HepG2 (cell line): Measurements from ENCODE around the gene AK2. TPM values are rescaled to one million over a fixed set of nuclear protein-coding genes. Genes with fewer than 3 reads are reported as not detected.

Experiments used
- AKNA ChIP-seq: sonication (generic); formaldehyde crosslinking; IDR thresholded peaks from 2 replicates; pipeline ENCODE4 v1.4.0; 2020; ENCODE audit warnings: missing genetic modification reagents, borderline replicate concordance
- CTCF ChIP-seq: sonication (generic); formaldehyde crosslinking; IDR thresholded peaks from 2 replicates; pipeline ENCODE4 v1.5.0; 2020; ENCODE audit warnings: mild to moderate bottlenecking, missing genetic modification reagents, moderate library complexity
- DNMT1 ChIP-seq: sonication (generic); formaldehyde crosslinking; IDR thresholded peaks from 2 replicates; pipeline ENCODE4 v1.5.1; 2020; ENCODE audit warnings: mild to moderate bottlenecking, missing genetic modification reagents
- EP300 ChIP-seq, 3 experiments: sonication (generic) in 1 of 3; formaldehyde crosslinking in 1 of 3; IDR thresholded peaks; 2 replicates each; pipeline versions ENCODE4 v1.5.1 to v1.6.1; 2011 to 2020; ENCODE audit warnings: low read depth in 2 of 3, low read length in 2 of 3, borderline replicate concordance in 1 of 3, improper control_type of control experiment in 1 of 3, mild to moderate bottlenecking in 1 of 3, missing genetic modification reagents in 1 of 3, moderate library complexity in 1 of 3
- KLF13 ChIP-seq: sonication (generic); formaldehyde crosslinking; IDR thresholded peaks from 2 replicates; pipeline ENCODE4 v1.4.0; 2020; ENCODE audit warnings: mild to moderate bottlenecking, missing genetic modification reagents
- NKX3-1 ChIP-seq: sonication (generic); formaldehyde crosslinking; IDR thresholded peaks from 2 replicates; pipeline ENCODE4 v1.5.0; 2020; ENCODE audit warnings: missing genetic modification reagents
- PBX3 ChIP-seq: sonication (generic); formaldehyde crosslinking; IDR thresholded peaks from 2 replicates; pipeline ENCODE4 v1.8.1; 2023; ENCODE audit warnings: missing genetic modification reagents, inconsistent platforms, borderline replicate concordance
- RARA ChIP-seq: IDR thresholded peaks from 2 replicates; pipeline ENCODE4 v1.6.1; 2016; ENCODE audit warnings: missing genetic modification reagents, missing compliant biosample characterization
- ZEB1 ChIP-seq: IDR thresholded peaks from 2 replicates; pipeline ENCODE4 v1.6.1; 2012; ENCODE audit warnings: mild to moderate bottlenecking, low read depth, inconsistent platforms; ENCODE audit not compliant: insufficient replicate concordance
- ZNF136 ChIP-seq: sonication (generic); formaldehyde crosslinking; IDR thresholded peaks from 2 replicates; pipeline ENCODE4 v1.8.1; 2022; ENCODE audit warnings: low read depth, mild to moderate bottlenecking, moderate library complexity, missing genetic modification reagents
- ZNF143 ChIP-seq: sonication (generic); formaldehyde crosslinking; IDR thresholded peaks from 2 replicates; pipeline ENCODE4 v1.4.0; 2020; ENCODE audit warnings: missing genetic modification reagents
- ZNF335 ChIP-seq: sonication (generic); formaldehyde crosslinking; IDR thresholded peaks from 2 replicates; pipeline ENCODE4 v1.4.0; 2020; ENCODE audit warnings: missing genetic modification reagents
- ZNF749 ChIP-seq: sonication (generic); formaldehyde crosslinking; IDR thresholded peaks from 2 replicates; pipeline ENCODE4 v1.8.0; 2022; ENCODE audit warnings: mild to moderate bottlenecking, missing genetic modification reagents, moderate library complexity, borderline replicate concordance
- polyA plus RNA-seq, 8 experiments: library from polyadenylated mRNA; depleted of rRNA in 3 of 8; stranded (reverse) in 7 of 8; unstranded in 1 of 8; fragments of >200 nt; fragmentation: Illumina TruSeq in 4 of 8; extraction: Trizol in 4 of 8; gene quantifications; 2 replicates each; pipeline versions ENCODE4 v1.2.1 to v1.2.3, GENCODE V29; 2011 to 2016; ENCODE audit warnings: low read depth in 4 of 8, missing spikeins in 1 of 8, mixed read lengths in 1 of 8; ENCODE audit not compliant: insufficient read depth in 1 of 8
- total RNA-seq, 5 experiments: library from RNA; depleted of rRNA; stranded (reverse); fragments of >200 nt; fragmentation: Illumina TruSeq; extraction: Trizol; gene quantifications; 2 replicates each; pipeline ENCODE4 v1.2.3, GENCODE V29; 2016; ENCODE audit warnings: low read depth in 1 of 5
- TF ChIP-seq, protein P1 (sequence below): sonication (generic); formaldehyde crosslinking; IDR thresholded peaks from 2 replicates; pipeline ENCODE4 v1.4.0; 2020; ENCODE audit warnings: missing genetic modification reagents, borderline replicate concordance
- TF ChIP-seq, protein P2 (sequence below), 2 experiments: sonication (generic) in 1 of 2; formaldehyde crosslinking in 1 of 2; IDR thresholded peaks; 2 replicates each; pipeline versions ENCODE4 v1.5.1 to v1.6.1; 2011 to 2020; ENCODE audit warnings: borderline replicate concordance in 1 of 2, low read depth in 1 of 2, low read length in 1 of 2, mild to moderate bottlenecking in 1 of 2, missing genetic modification reagents in 1 of 2, moderate library complexity in 1 of 2

AK2 gene
- total and polyA plus RNA-seq, 2 of the 13 experiments (the other 11 are each of a cell fraction or from before 2014, with no cell fraction given), result 170 to 188 TPM

DNA sequence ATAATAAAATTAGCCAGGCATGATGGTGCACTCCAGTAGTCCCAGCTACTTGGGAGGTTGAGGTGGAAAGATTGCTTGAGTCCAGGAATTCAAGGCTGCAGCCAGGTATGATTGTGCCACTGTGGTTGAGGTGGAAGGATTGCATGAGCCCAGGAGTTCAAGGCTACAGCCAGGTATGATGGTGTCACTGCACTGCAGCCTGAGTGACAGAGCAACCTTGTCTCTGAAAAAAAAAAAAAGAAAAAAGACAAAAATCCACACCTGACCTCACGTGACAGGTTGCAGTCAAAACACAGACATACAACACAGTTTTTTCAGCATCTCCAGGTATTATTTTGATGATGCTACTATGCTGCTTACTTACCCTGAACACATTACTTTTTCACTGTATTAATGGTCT, 4.3 kb upstream of the AK2 start (continued):
- TF ChIP-seq EP300 (IDR thresholded peaks at IDR 0.05; ENCODE audit: low read depth in 2 of 2, low read length in 2 of 2) (no peak), EP300 (CRISPR knock-in tag; IDR thresholded peaks at IDR 0.05; ENCODE audit: borderline replicate concordance) (no peak), ZNF335 (CRISPR knock-in tag) (no peak), PBX3 (CRISPR knock-in tag) (no peak), ZNF136 (no peak), RARA (0 out of 2 replicates have a peak, but pooled peaks have one; percentile 42), AKNA (no peak), DNMT1 (CRISPR knock-in tag) (no peak), ZNF749 (CRISPR knock-in tag) (no peak), NKX3-1 (CRISPR knock-in tag) (no peak), CTCF (no peak), ZNF143 (no peak), ZEB1 (peak; percentile 77), KLF13 (CRISPR knock-in tag) (no peak)
- TF ChIP-seq, protein P1, sequence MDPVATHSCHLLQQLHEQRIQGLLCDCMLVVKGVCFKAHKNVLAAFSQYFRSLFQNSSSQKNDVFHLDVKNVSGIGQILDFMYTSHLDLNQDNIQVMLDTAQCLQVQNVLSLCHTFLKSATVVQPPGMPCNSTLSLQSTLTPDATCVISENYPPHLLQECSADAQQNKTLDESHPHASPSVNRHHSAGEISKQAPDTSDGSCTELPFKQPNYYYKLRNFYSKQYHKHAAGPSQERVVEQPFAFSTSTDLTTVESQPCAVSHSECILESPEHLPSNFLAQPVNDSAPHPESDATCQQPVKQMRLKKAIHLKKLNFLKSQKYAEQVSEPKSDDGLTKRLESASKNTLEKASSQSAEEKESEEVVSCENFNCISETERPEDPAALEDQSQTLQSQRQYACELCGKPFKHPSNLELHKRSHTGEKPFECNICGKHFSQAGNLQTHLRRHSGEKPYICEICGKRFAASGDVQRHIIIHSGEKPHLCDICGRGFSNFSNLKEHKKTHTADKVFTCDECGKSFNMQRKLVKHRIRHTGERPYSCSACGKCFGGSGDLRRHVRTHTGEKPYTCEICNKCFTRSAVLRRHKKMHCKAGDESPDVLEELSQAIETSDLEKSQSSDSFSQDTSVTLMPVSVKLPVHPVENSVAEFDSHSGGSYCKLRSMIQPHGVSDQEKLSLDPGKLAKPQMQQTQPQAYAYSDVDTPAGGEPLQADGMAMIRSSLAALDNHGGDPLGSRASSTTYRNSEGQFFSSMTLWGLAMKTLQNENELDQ (CRISPR knock-in tag), result no peak
- TF ChIP-seq, protein P2, sequence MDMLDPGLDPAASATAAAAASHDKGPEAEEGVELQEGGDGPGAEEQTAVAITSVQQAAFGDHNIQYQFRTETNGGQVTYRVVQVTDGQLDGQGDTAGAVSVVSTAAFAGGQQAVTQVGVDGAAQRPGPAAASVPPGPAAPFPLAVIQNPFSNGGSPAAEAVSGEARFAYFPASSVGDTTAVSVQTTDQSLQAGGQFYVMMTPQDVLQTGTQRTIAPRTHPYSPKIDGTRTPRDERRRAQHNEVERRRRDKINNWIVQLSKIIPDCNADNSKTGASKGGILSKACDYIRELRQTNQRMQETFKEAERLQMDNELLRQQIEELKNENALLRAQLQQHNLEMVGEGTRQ (IDR thresholded peaks at IDR 0.05; ENCODE audit: low read depth, low read length), result no peak; the same call in 1 of the 2 replicates
- TF ChIP-seq, protein P2 (CRISPR knock-in tag; IDR thresholded peaks at IDR 0.05; ENCODE audit: borderline replicate concordance), result peak; percentile 24; the same call in 1 of the 2 replicates
